A549 treated with dexamethasone at 1 μM for 4 hours (cell line): ENCODE measurements around the gene ZSCAN23. TPM values are rescaled to one million over a fixed set of nuclear protein-coding genes. Genes with fewer than 3 reads are reported as not detected.

Experiments used
- total RNA-seq: library from RNA; stranded (reverse); fragments of 200-300 nt; extraction: Qiagen RNA extraction; gene quantifications from 5 replicates; pipeline ENCODE4 v1.2.3, GENCODE V29; 2022

ZSCAN23 gene
- not detected in 5 replicates for total RNA-seq

GRCh38 chr6:28443112-28443773 lies at the start of gene ZSCAN23:
ZSCAN23 (minus strand) TSS chr6:28443491; CDS start chr6:28436266, 7,225 bp downstream.

GRCh38 chr6:28399350-28400121 lies 43.8 kb downstream of the ZSCAN23 start, which contains the start of gene ZSCAN12:
ZSCAN12 (minus strand) TSS chr6:28399747; CDS start chr6:28398405, 1,342 bp downstream.

Other genes starting within 250 kb of the ZSCAN23 start
- gene ZSCAN9, start 218.2 kb downstream of the ZSCAN23 start, total RNA-seq, result 6.2 to 7.1 TPM (median 6.8 TPM) in 5 replicates
- 2.1 to 3.0 TPM (median 2.5 TPM) in 5 replicates for gene ZKSCAN4, start 191.2 kb downstream of the ZSCAN23 start, total RNA-seq
- not detected in 5 replicates for gene NKAPL, start 184.2 kb downstream of the ZSCAN23 start, total RNA-seq
- 3.9 to 5.4 TPM (median 4.2 TPM) in 5 replicates for gene ZSCAN26, start 176.3 kb downstream of the ZSCAN23 start, total RNA-seq
- 4.1 to 5.0 TPM (median 4.8 TPM) in 5 replicates for gene PGBD1, start 161.9 kb downstream of the ZSCAN23 start, total RNA-seq
- 1.2 to 2.8 TPM (median 1.8 TPM) in 5 replicates for gene ZSCAN31, start 107.3 kb downstream of the ZSCAN23 start, total RNA-seq
- gene ZKSCAN3, start 93.5 kb downstream of the ZSCAN23 start, total RNA-seq, result 1.6 to 2.4 TPM (median 1.9 TPM) in 5 replicates
- gene ZSCAN12, start 43.7 kb downstream of the ZSCAN23 start, total RNA-seq, result 1.3 to 2.2 TPM (median 1.8 TPM) in 5 replicates
- gene GPX6, start 72.3 kb upstream of the ZSCAN23 start, total RNA-seq, result not detected in 5 replicates
- not detected in 5 replicates for gene GPX5, start 82.4 kb upstream of the ZSCAN23 start, total RNA-seq